DND-41 (cell line): Measurements from ENCODE around the gene NOX1.

Source experiments
- ATAC-seq: fragments of 200-7000 bp; cut with Tn5 transposase; 3 replicates; pipeline ENCODE4 v1.9.1; 2021; ENCODE audit warnings: low read depth; ENCODE audit not compliant: insufficient read depth
- DNase-seq: peaks from one replicate; pipeline ENCODE4 v3.0.0-alpha.2; 2020
- H2AFZ ChIP-seq: 2 replicates; pipeline ENCODE4 v1.6.0; 2012; ENCODE audit warnings: low read depth, low read length
- H3K27ac ChIP-seq: 2 replicates; pipeline ENCODE4 v1.5.1; 2012; ENCODE audit warnings: low read length, inconsistent platforms
- H3K27me3 ChIP-seq: fragments of 200-600 bp; sonication (generic); 2 replicates; pipeline ENCODE4 v1.6.0; 2012; ENCODE audit warnings: low read length, mild to moderate bottlenecking, inconsistent platforms; ENCODE audit not compliant: insufficient read depth, poor library complexity
- H3K36me3 ChIP-seq: 2 replicates; pipeline ENCODE4 v1.5.1; 2012; ENCODE audit warnings: low read length, inconsistent platforms; ENCODE audit not compliant: insufficient read depth
- H3K4me1 ChIP-seq: 2 replicates; pipeline ENCODE4 v1.5.1; 2012; ENCODE audit warnings: mild to moderate bottlenecking, low read length; ENCODE audit not compliant: insufficient read depth
- H3K4me2 ChIP-seq: 2 replicates; pipeline ENCODE4 v1.6.0; 2012; ENCODE audit warnings: mild to moderate bottlenecking, moderate library complexity, low read length, inconsistent platforms; ENCODE audit not compliant: insufficient read depth
- H3K4me3 ChIP-seq, 2 experiments: fragments of 200-600 bp in 1 of 2; shearing (Covaris generic) in 1 of 2; 2 replicates each; pipeline ENCODE4 v1.5.1; 2012 to 2016; ENCODE audit warnings: inconsistent platforms in 2 of 2, low read length in 2 of 2, mild to moderate bottlenecking in 2 of 2, low read depth in 1 of 2, moderate library complexity in 1 of 2
- H3K79me2 ChIP-seq: 2 replicates; pipeline ENCODE4 v1.6.0; 2012; ENCODE audit warnings: low read length, inconsistent platforms; ENCODE audit not compliant: insufficient read depth
- H3K9ac ChIP-seq: 2 replicates; pipeline ENCODE4 v1.6.0; 2012; ENCODE audit warnings: low read depth, mild to moderate bottlenecking, inconsistent platforms, low read length, moderate library complexity
- H3K9me3 ChIP-seq: 2 replicates; pipeline ENCODE4 v1.5.1; 2012; ENCODE audit warnings: low read length, moderate library complexity, mild to moderate bottlenecking, inconsistent platforms; ENCODE audit not compliant: insufficient read depth, severe bottlenecking
- H4K20me1 ChIP-seq: 2 replicates; pipeline ENCODE4 v1.6.0; 2012; ENCODE audit warnings: low read length; ENCODE audit not compliant: insufficient read depth
- CTCF ChIP-seq: IDR thresholded peaks from 2 replicates; pipeline ENCODE4 v1.5.1; 2012; ENCODE audit warnings: borderline replicate concordance, low read length, moderate library complexity, mild to moderate bottlenecking; ENCODE audit not compliant: poor library complexity, severe bottlenecking; ENCODE audit errors: extremely low read depth
- EZH2 ChIP-seq: IDR thresholded peaks from 3 replicates; pipeline ENCODE4 v1.6.1; 2012; ENCODE audit warnings: borderline replicate concordance, low read depth, mild to moderate bottlenecking, moderate library complexity, low read length, inconsistent platforms; ENCODE audit not compliant: severe bottlenecking

NOX1 gene

GRCh38 chrX:100868273-100868672 is 5.9 kb downstream of the NOX1 start:
- H3K9ac ChIP-seq, result no peak overlapping the region
- no peak overlapping the region for H3K4me3 ChIP-seq
- TF ChIP-seq EZH2, result no peak
- TF ChIP-seq CTCF, result no peak
- no peak overlapping the region for H2AFZ ChIP-seq
- no peak overlapping the region for H3K4me2 ChIP-seq
- no peaks in the 10 kb centered on the region for H3K9me3 ChIP-seq
- H3K79me2 ChIP-seq, result no peaks in the 10 kb centered on the region
- H3K27me3 ChIP-seq, result no peaks in the 10 kb centered on the region
- DNase-seq, result no peak
- no peaks in the 10 kb centered on the region for H3K36me3 ChIP-seq
- H4K20me1 ChIP-seq, result no peaks in the 10 kb centered on the region
- no peak for ATAC-seq
- H3K27ac ChIP-seq, result no peak overlapping the region
- H3K4me1 ChIP-seq, result no peaks in the 10 kb centered on the region

GRCh38 chrX:100864657-100865391 is 9.3 kb downstream of the NOX1 start:
- Histone ChIP-seq H3K36me3 (no peaks in the 10 kb centered on the region), H3K9me3 (no peaks in the 10 kb centered on the region), H3K9ac (no peak overlapping the region), H3K4me2 (no peak overlapping the region), H2AFZ (no peak overlapping the region), H3K4me3 (no peak overlapping the region), H3K79me2 (no peaks in the 10 kb centered on the region), H3K27me3 (no peaks in the 10 kb centered on the region), H3K4me1 (no peaks in the 10 kb centered on the region), H4K20me1 (no peaks in the 10 kb centered on the region), H3K27ac (no peak overlapping the region)
- ATAC-seq, result no peak
- DNase-seq, result no peak
- TF ChIP-seq EZH2 (no peak), CTCF (no peak)

- Histone ChIP-seq H3K4me2 (no peak overlapping the region), H3K79me2 (no peaks in the 10 kb centered on the region), H3K4me1 (no peaks in the 10 kb centered on the region), H4K20me1 (no peaks in the 10 kb centered on the region), H3K27me3 (no peaks in the 10 kb centered on the region), H2AFZ (no peak overlapping the region), H3K4me3 (no peak overlapping the region), H3K36me3 (no peaks in the 10 kb centered on the region), H3K9me3 (no peaks in the 10 kb centered on the region), H3K9ac (no peak overlapping the region), H3K27ac (no peak overlapping the region)
- no peak for DNase-seq
- no peak for ATAC-seq
- TF ChIP-seq EZH2 (no peak), CTCF (no peak)
Observed at GRCh38 chrX:100863326-100863864, 10.8 kb downstream of the NOX1 start.
